ENCODE measurements around the gene DUS1L. TPM values are rescaled to one million over a fixed set of nuclear protein-coding genes. Genes with fewer than 3 reads are reported as not detected.

Gene DUS1L
- total and polyA plus RNA-seq, 12 donors, result 34.1 to 191 (median 44.1) TPM

DNA sequence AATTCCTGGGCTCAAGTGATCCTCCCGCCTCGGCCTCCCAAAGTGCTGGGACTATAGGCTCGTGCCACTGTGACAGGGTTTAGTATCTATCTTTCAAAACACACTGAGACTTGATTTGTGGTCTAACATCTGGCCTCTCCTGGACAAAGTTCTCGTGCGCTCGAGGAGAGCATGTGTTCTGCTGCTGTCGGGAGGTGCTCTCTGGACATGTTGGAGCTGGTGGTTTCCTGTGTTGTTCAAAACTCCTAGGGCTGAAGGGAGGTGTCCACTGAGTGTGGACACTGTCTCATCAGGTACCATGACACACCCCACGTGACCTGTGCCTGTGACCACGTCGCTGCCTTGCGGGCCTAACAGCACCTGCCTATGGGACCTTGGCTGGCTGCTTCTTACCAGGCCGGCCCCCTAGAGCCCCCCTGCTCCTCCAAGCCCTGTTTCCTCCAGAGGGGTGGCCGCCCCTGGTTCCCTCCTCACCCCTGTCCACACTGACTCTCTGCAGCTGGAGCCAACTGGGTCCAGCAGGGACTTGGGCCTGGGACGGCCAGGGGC lies 19.6 kb downstream of the DUS1L start:
- Histone ChIP-seq H3K4me3 (no peak overlapping the region), H3K36me3 (peaks cover 0 to 36% (median 13%) of the 10 kb centered on the region in 9 donors), H3K27me3 (no peaks in the 10 kb centered on the region), H3K4me1 (peaks cover 4 to 18% (median 12%) of the 10 kb centered on the region in 9 donors), H3K9me3 (no peaks in the 10 kb centered on the region), H3K27ac (no peak overlapping the region)
- ATAC-seq (no peak), DNase-seq (no peak)
- 83% methylated on average over 14 of the region's 14 CpGs for WGBS, 2 donors
- intact Hi-C loops (cut with DNase I), result loop anchor here in 1 of 10 donors (10.0 kb wide), 1 partner anchor 59 kb away; no protein-coding TSS in a partner anchor
- TF ChIP-seq, protein P1, sequence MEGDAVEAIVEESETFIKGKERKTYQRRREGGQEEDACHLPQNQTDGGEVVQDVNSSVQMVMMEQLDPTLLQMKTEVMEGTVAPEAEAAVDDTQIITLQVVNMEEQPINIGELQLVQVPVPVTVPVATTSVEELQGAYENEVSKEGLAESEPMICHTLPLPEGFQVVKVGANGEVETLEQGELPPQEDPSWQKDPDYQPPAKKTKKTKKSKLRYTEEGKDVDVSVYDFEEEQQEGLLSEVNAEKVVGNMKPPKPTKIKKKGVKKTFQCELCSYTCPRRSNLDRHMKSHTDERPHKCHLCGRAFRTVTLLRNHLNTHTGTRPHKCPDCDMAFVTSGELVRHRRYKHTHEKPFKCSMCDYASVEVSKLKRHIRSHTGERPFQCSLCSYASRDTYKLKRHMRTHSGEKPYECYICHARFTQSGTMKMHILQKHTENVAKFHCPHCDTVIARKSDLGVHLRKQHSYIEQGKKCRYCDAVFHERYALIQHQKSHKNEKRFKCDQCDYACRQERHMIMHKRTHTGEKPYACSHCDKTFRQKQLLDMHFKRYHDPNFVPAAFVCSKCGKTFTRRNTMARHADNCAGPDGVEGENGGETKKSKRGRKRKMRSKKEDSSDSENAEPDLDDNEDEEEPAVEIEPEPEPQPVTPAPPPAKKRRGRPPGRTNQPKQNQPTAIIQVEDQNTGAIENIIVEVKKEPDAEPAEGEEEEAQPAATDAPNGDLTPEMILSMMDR (IDR thresholded peaks at IDR 0.05), result no peak

DNA sequence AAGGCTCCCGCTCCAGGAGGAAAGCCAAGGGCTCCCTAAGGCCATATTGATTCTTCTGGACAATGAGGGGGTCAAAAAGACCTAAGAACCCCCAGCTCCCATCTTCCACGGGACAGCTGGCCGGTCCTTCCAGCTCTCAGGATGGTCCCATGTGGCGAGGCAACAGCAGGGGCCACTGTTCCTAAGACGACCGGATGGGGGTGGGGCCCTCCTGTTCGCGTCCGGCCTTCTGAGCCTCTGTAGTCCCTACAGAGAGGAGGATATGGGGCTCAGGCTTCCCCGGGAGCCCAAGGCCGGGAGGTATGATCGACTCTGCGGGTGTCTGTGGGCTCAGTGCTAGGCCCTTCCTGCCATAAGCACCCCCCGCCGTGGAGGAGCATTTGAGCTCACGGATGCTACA lies 22.1 kb downstream of the DUS1L start:
- intact Hi-C loops (cut with DNase I), result loop anchor here in 1 of 10 donors (10.0 kb wide), 1 partner anchor 61 kb away; no protein-coding TSS in a partner anchor
- no peak overlapping the region for H3K27ac ChIP-seq
- no peak for DNase-seq
- H3K9me3 ChIP-seq, result no peaks in the 10 kb centered on the region
- H3K4me1 ChIP-seq, result no peaks in the 10 kb centered on the region
- no peak overlapping the region for H3K4me3 ChIP-seq
- TF ChIP-seq, protein P1 (IDR thresholded peaks at IDR 0.05), result no peak
- peaks cover 0 to 19% (median 0%) of the 10 kb centered on the region in 9 donors for H3K36me3 ChIP-seq
- 52 to 63% methylated on average over 16 of the region's 16 CpGs for WGBS, 2 donors
- H3K27me3 ChIP-seq, result no peaks in the 10 kb centered on the region
- ATAC-seq, result no peak

DNA sequence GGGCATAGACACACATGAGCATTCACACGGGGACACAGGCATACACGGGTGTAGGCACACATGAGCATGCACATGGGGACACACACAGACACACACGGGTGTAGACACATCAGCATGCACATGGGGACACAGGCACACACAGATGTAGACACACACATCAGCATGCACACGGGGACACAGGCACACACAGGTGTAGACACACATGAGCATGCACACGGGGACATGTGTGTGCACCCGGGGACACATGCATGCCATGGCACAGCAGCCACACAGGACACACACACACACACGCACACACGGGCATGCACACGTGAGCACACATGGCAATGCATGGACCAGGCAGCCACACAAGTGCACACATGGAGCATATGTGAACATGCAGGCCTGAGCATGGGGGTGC lies 23.0 kb downstream of the DUS1L start:
- H3K27me3 ChIP-seq, result no peaks in the 10 kb centered on the region
- TF ChIP-seq, protein P1 (IDR thresholded peaks at IDR 0.05), result no peak
- DNase-seq (no peak), ATAC-seq (no peak)
- H3K4me1 ChIP-seq, result peaks cover 0 to 7% (median 5%) of the 10 kb centered on the region in 9 donors
- H3K36me3 ChIP-seq, result peaks cover 0 to 11% (median 0%) of the 10 kb centered on the region in 9 donors
- no peaks in the 10 kb centered on the region for H3K9me3 ChIP-seq
- 88 to 89% methylated on average over 9 of the region's 9 CpGs for WGBS, 2 donors
- H3K4me3 ChIP-seq, result no peak overlapping the region
- intact Hi-C loops (cut with DNase I), result loop anchor here in 1 of 10 donors (10.0 kb wide), 1 partner anchor 62 kb away; no protein-coding TSS in a partner anchor
- no peak overlapping the region for H3K27ac ChIP-seq

DNA sequence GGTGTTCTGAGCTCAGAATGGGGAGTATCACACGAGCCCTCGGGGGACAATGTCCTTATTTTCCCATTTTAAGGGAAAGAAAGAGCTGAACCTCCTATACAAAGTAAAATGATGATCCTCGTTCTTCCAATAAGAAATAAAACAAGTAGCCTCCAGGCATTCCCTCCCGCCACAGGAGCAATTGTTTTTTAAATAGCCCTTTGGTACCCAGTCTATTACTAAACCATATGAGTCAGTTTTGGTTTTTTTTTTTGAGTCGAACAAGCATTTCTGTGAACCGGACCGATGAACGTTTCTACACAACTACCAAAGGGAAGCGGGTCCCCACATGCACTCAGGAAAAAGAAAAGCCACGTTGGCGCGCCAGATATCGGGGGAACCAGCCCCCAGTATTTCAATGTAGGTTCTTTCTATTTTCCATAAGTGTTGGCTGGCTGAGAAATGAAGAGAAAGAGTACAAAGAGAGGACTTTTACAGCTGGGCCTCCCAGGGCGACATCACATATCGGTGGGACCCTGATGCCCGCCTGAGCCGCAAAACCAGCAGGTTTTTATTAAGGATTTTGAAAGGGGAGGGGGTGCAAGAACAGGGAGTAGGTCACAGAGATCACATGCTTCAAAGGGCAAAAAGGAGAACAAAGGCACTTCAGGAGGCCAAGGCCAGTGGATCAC lies 24.3 kb downstream of the DUS1L start:
- H3K27ac ChIP-seq, result no peak overlapping the region
- 86 to 88% methylated on average over 17 of the region's 17 CpGs for WGBS, 2 donors
- H3K27me3 ChIP-seq, result no peaks in the 10 kb centered on the region
- H3K36me3 ChIP-seq, result no peaks in the 10 kb centered on the region
- DNase-seq (no peak), ATAC-seq (no peak)
- intact Hi-C loops (cut with DNase I), result loop anchor here in 1 of 10 donors (10.0 kb wide), 1 partner anchor 64 kb away; no protein-coding TSS in a partner anchor
- TF ChIP-seq, protein P1 (IDR thresholded peaks at IDR 0.05), result no peak
- no peaks in the 10 kb centered on the region for H3K9me3 ChIP-seq
- peaks cover 4 to 17% (median 13%) of the 10 kb centered on the region in 9 donors for H3K4me1 ChIP-seq
- H3K4me3 ChIP-seq, result no peak overlapping the region
